NB4 (cell line): ENCODE results near the gene CREB1.
A peak's percentile ranks its signal among the peaks of the same experiment; 100 is the strongest.

Source experiments
- DNase-seq: peaks from one replicate; pipeline ENCODE4 v3.0.0; 2010; ENCODE audit warnings: low read depth
- H3K4me3 ChIP-seq: one replicate; pipeline ENCODE4 v1.5.1; 2011; ENCODE audit warnings: mild to moderate bottlenecking, low read depth, low read length, moderate library complexity
- CTCF ChIP-seq: IDR thresholded peaks from one replicate; pipeline ENCODE4 v1.5.1; 2012; ENCODE audit warnings: low read depth, low read length
- MAX ChIP-seq: IDR thresholded peaks from 2 replicates; pipeline ENCODE4 v1.6.1; 2011; ENCODE audit warnings: low read depth, low read length
- MYC ChIP-seq: IDR thresholded peaks from 2 replicates; pipeline ENCODE4 v1.6.1; 2011; ENCODE audit warnings: low read depth, low read length
- POLR2A ChIP-seq: IDR thresholded peaks from 2 replicates; pipeline ENCODE4 v1.6.1; 2011; ENCODE audit warnings: mild to moderate bottlenecking; ENCODE audit not compliant: insufficient read length; ENCODE audit errors: extremely low read depth

CREB1 gene

GRCh38 chr2:207530160-207531031 lies 634 bp downstream of the CREB1 start:
- H3K4me3 ChIP-seq, result peak overlapping the region; percentile 98
- TF ChIP-seq POLR2A (peak; percentile 12), MYC (peak; percentile 28; the same call in 1 of the 2 replicates), MAX (no peak)
- peak; percentile 79 for DNase-seq

DNA sequence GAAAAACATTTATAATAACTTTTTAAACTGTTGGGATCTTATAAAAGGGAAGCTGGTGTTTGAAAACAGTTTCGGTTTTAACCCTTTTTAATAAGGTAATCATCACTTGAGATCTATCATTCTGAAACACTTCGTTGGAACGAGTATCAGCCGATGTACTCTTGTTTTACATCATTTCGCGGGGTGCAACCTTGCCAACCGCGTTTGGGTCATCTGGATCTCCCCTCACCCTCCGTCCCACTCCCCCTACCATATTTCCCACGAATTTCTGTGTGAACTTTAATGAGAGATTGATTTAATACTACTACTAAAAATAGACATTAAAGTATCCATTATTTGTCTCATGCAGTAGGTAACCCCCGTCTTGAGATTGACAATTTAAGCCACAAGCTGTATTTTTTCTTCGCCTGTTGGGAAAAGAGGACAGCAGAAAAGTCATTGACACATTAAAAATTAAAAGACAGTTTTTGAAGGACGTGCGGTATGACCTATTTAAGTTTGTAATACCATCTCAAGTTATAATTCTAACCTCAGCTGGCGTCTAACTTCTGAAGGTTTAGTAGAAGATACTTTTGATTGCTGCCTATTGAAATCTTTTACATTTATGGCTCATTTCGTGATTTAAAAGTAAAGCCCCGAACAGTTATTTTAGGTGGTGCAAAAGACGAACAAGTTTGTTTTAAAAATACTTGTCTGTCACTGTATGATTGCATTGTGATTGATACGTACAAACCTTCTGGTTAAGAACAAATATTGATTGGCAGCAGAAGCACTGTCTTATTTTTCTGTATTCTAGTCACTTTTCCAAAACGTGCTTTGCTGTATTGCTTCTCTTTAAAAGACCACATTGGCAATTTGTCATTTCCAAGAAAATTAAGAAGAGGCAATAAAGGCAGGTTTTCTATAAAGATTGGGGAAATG lies 1.5 kb downstream of the CREB1 start:
- no peak for TF ChIP-seq POLR2A
- TF ChIP-seq MYC, result 0 out of 2 replicates have a peak, but pooled peaks have one; percentile 2

GRCh38 chr2:207532676-207533075 lies 2.9 kb downstream of the CREB1 start:
- no peak for DNase-seq
- no peak for TF ChIP-seq MAX
- TF ChIP-seq POLR2A, result no peak
- no peak for TF ChIP-seq CTCF
- TF ChIP-seq MYC, result no peak
- peak overlapping the region; percentile 17 for H3K4me3 ChIP-seq

More for the DNA sequence above, 1.5 kb downstream of the CREB1 start:
- no peak for DNase-seq
- H3K4me3 ChIP-seq, result peak overlapping the region; percentile 98

- H3K4me3 ChIP-seq, result peak overlapping the region; percentile 17
- no peak for DNase-seq
- TF ChIP-seq POLR2A (no peak), MAX (no peak), MYC (no peak), CTCF (no peak)
These were observed 3.8 kb downstream of the CREB1 start for GRCh38 chr2:207533461-207534008.

GRCh38 chr2:207534417-207534816 lies 4.7 kb downstream of the CREB1 start:
- H3K4me3 ChIP-seq, result no peak overlapping the region
- TF ChIP-seq MYC (no peak), POLR2A (no peak), CTCF (no peak), MAX (no peak)
- DNase-seq, result no peak

- no peak overlapping the region for H3K4me3 ChIP-seq
- DNase-seq, result no peak
- TF ChIP-seq MAX (no peak), MYC (no peak), POLR2A (no peak), CTCF (no peak)
These were observed 9.7 kb downstream of the CREB1 start for GRCh38 chr2:207539470-207539869.
